GM21619 (cell line): Measurements from ENCODE around the gene SPECC1.
A peak's percentile ranks its signal among the peaks of the same experiment; 100 is the strongest.
"Not testable (repeated sequence)": the region's sequence is repeated elsewhere in the genome, so short reads cannot be mapped to it uniquely, and the experiment has no call there.

Experiments used
- ATAC-seq: cut with Tn5 transposase; IDR thresholded peaks from one replicate; pipeline ENCODE4 v1.9.1; 2021; ENCODE audit not compliant: unreplicated experiment

Gene SPECC1

GRCh38 chr17:20092261-20092867 lies 83.2 kb downstream of the SPECC1 start:
- ATAC-seq, result no peak

GRCh38 chr17:20092973-20093626 lies 83.9 kb downstream of the SPECC1 start:
- no peak for ATAC-seq

DNA sequence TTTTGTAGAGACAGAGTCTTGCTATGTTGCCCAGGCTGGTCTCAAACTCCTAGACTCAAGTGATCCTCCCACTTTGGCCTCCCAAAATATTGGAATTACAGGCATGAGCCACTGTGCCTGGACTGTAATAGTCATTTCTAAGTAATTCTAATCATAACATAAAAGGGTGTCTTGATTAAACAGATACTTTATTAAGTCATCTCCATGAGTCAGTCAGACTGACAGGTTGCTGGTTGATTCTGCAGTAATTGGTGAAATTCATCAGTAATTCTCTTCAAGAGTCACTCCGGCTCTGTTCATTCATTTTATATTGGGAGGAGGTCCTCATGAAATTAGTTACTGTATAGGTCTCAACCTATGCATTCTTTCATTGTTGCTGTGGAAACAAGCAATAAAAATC lies 85.6 kb downstream of the SPECC1 start:
- ATAC-seq, result no peak

DNA sequence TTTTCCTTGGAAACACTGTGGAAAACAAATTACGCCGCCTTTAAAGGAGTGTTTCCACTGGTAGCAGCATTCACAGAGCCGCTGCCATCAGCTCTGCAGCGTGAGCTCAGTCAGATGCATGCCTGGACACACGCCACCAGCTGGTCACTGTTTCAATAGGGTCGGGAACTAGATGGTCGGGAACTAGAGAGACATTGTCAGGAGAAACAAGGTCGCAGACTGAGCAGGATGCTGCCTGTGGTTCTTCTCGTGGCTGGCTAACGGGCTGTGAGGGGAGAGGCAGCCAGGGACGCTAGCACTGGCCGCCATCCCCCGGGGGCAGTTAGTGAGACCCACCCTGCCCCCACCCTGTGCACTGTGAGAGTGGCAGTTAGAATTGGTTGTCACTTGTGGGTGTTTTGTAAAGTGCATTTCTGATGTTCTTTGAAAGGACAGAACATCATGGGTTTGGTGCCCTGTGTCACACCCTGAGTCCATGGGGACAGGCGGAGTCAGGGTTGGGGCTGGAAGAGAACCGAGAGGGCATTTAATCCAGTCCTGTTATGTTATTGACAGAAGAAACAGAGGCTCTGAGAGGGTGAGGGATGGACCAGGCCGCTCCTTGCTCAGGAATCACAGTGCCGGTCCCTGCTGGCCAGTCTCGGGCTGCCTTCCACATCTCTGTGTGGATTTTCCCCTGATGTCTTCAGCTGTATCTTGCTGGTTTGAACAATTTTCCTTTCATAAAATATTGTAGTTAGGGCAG lies 86.3 kb downstream of the SPECC1 start:
- ATAC-seq, result no peak

DNA sequence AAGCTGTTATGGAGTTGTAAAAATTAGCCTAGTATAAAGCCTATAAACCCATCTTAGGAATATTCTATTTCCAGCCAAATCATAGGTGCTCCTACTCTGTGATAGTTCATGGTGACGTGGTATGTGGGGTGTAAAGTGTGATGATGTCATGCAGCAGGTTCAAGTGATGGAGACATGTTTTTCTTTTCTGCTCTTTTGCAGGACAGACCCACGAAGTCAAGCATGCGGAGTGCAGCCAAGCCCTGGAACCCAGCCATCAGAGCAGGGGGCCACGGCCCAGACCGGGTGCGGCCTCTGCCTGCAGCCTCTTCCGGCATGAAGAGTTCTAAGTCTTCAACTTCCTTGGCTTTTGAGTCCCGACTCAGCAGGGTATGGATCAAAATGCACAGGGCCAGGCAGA lies 87.3 kb downstream of the SPECC1 start:
- ATAC-seq, result no peak

- ATAC-seq, result no peak
These were observed 88.2 kb downstream of the SPECC1 start for GRCh38 chr17:20097330-20097729.

DNA sequence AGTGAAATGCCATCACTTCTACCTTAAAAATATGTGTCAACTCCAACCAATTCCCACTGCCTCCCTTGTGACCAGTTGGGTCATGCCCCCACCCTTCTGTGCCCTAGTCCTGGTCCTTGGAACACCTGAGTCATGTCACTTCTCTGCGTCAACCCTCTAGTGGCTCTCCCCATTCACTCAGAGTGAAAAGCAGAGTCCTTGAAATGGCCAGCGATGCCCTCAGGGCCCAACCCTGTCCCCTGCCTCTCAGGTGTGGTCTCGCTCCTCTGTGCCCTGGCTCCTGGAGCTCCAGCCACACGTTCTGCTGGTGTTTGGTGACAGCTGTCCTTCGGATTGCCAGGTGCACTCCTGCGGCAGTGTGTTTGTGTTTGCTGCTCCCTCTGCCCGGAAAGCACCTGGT lies 89.2 kb downstream of the SPECC1 start:
- no peak for ATAC-seq

GRCh38 chr17:20100806-20101205 lies 91.6 kb downstream of the SPECC1 start:
- ATAC-seq, result not testable (repeated sequence)

GRCh38 chr17:20103454-20104446 lies 94.6 kb downstream of the SPECC1 start:
- no peak for ATAC-seq

GRCh38 chr17:20105539-20106280 lies 96.6 kb downstream of the SPECC1 start:
- no peak for ATAC-seq

- not testable (repeated sequence) for ATAC-seq
These were observed 97.3 kb downstream of the SPECC1 start for GRCh38 chr17:20106446-20106845.

DNA sequence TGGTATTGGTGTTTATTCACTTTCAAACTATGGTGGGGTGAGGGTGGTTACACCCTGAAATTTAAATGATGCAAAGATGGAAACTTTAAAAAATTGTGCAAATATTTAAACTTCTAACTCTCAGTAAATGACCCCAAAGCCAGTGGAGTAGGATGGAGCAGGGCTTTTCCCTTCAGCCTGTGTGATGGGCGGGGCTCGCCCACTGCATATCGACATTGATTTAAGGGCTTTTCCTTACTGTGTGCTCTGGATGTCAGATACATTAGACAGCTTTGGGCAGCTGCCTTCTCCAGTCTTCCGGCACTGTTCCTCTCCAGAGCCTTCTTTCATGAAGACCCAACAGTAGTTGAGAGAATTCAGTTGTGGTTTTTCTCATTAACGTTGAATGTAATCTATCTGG lies 99.9 kb downstream of the SPECC1 start:
- ATAC-seq, result no peak

GRCh38 chr17:20111538-20111937 lies 102.4 kb downstream of the SPECC1 start:
- no peak for ATAC-seq

DNA sequence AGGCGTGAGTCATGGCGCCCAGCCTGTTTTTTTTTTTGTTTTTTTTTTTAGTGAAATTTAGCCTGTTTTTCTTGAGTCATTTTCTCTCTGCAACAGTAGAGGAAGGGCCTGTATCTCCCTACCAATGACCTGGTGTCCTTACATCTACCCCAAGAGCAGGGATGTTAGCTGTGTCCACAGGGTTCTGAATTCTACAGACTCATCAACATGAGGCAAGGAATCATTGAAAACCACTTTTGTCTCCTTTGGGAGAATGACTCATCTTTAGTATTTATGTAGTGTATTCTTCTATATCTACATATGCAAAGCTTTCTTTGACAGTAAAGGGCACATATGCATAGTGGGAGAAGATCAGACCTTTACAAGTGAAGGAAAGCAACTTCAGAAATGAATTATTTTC lies 105.3 kb downstream of the SPECC1 start:
- ATAC-seq, result no peak

DNA sequence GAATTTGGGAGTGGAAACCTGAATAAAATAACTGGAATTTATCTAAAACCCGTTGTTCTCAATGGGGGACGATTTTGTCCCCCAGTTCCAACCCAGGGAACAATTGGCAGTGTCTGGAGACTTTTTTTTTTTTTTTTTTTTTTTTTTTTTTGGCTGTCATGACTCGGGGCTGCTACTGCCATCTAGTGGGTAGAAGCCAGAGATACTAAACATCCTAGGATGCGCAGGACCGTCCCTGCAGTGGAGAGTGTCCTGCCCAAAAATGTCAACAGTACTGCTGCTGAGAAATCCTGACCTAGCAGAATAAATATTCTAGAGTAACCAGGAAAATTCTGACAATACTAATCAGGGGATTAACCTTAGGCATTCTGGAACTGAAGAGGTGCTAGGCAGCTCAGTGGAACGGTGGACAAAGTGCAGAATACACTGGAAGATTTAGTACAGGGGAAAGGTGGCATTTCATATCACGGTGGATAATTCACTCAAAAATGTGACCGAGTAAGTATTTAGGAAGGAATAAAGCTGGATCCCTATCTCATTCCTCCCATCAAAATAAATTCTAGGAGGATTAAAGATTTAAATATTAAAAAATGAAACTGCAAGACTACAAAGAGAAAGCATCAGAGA lies 107.6 kb downstream of the SPECC1 start:
- ATAC-seq, result peak; percentile 48

GRCh38 chr17:20118280-20118679 lies 109.1 kb downstream of the SPECC1 start:
- ATAC-seq, result no peak

DNA sequence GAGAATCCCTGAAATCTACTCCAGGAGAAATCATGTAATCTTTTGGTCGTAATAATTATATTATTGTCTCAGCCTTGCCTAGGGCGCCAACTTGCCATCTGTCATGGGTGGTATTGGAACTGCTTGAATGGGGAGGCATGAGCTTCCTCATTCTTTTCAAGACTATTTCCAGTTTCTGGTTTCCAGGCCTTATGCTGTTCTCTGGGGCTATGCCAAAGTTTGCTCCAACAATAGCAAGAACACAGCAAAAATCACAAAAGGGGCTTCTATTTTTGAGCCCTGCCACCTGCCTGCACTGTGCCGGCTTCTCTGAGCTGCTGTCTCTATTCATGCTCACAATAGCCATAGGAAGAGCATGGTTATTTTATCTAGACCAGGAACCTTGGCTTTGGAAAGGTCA lies 111.7 kb downstream of the SPECC1 start:
- ATAC-seq, result no peak

- no peak for ATAC-seq
These were observed 112.4 kb downstream of the SPECC1 start for GRCh38 chr17:20121359-20122253.
